ENCODE results near the gene RNF144B.

The RNF144B gene

DNA sequence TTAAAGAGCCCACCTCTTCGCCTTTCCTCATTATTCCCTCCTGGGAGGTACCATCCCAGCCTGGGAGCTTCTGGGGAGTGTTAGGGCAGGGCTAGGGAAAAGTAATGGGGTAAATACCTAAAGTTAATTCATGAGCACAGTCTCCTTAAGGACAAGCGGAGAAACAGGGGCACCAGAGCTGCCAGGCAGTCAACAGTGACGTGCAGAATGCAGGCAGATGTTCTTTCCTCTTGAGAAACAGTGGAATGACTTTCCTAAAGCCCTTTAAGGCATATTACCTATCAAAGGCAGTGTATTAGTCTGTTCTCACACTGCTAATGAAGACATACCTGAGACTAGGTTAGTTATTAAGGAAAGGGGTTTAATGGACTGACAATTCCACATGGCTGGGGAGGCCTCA, 76.3 kb downstream of the RNF144B start:
- no peaks in the 10 kb centered on the region for H3K36me3 ChIP-seq (ENCODE audit: low read depth)
- H3K4me1 ChIP-seq (ENCODE audit: insufficient read depth, poor library complexity, severe bottlenecking), result no peaks in the 10 kb centered on the region
- H3K4me3 ChIP-seq (ENCODE audit: severe bottlenecking), result no peak overlapping the region
- H3K27ac ChIP-seq (ENCODE audit: poor library complexity, severe bottlenecking), result no peak overlapping the region
- no peaks in the 10 kb centered on the region for H3K9me3 ChIP-seq (ENCODE audit: severe bottlenecking)
- no peak for DNase-seq (ENCODE audit: low spot score)
- ATAC-seq (ENCODE audit: low read depth), result no peak
- no peaks in the 10 kb centered on the region for H3K27me3 ChIP-seq (ENCODE audit: insufficient read depth, poor library complexity, severe bottlenecking)
- TF ChIP-seq, protein P1, sequence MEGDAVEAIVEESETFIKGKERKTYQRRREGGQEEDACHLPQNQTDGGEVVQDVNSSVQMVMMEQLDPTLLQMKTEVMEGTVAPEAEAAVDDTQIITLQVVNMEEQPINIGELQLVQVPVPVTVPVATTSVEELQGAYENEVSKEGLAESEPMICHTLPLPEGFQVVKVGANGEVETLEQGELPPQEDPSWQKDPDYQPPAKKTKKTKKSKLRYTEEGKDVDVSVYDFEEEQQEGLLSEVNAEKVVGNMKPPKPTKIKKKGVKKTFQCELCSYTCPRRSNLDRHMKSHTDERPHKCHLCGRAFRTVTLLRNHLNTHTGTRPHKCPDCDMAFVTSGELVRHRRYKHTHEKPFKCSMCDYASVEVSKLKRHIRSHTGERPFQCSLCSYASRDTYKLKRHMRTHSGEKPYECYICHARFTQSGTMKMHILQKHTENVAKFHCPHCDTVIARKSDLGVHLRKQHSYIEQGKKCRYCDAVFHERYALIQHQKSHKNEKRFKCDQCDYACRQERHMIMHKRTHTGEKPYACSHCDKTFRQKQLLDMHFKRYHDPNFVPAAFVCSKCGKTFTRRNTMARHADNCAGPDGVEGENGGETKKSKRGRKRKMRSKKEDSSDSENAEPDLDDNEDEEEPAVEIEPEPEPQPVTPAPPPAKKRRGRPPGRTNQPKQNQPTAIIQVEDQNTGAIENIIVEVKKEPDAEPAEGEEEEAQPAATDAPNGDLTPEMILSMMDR (IDR thresholded peaks at IDR 0.05; ENCODE audit: poor library complexity, severe bottlenecking), result no peak

DNA sequence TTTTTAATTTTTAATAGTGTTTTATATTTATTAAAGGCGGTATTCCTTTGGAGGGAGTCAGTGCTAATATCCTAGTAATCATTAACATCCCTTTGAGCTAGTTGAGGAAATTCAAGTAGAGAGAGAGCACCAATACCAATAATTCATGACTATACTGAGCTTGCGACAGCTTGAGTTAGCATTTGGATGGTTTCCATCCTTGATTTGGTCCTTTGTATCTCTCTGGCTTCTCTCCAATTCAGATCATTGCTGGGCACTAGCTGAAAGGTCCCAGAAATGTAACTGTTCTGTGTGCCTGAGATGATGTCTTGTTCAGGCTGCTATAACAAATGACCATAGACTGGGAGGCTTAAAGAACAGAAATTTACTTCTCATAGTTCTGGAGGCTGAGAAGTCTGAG, 77.0 kb downstream of the RNF144B start:
- Histone ChIP-seq H3K4me1 (ENCODE audit: insufficient read depth, poor library complexity, severe bottlenecking) (no peaks in the 10 kb centered on the region), H3K36me3 (ENCODE audit: low read depth) (no peaks in the 10 kb centered on the region), H3K27ac (ENCODE audit: poor library complexity, severe bottlenecking) (no peak overlapping the region), H3K4me3 (ENCODE audit: severe bottlenecking) (no peak overlapping the region), H3K27me3 (ENCODE audit: insufficient read depth, poor library complexity, severe bottlenecking) (no peaks in the 10 kb centered on the region), H3K9me3 (ENCODE audit: severe bottlenecking) (no peaks in the 10 kb centered on the region)
- TF ChIP-seq, protein P1 (IDR thresholded peaks at IDR 0.05; ENCODE audit: poor library complexity, severe bottlenecking), result no peak
- DNase-seq (ENCODE audit: low spot score) (no peak), ATAC-seq (ENCODE audit: low read depth) (no peak)

GRCh38 chr6:18465410-18466154, 78.4 kb downstream of the RNF144B start:
- Histone ChIP-seq H3K27me3 (ENCODE audit: insufficient read depth, poor library complexity, severe bottlenecking) (no peaks in the 10 kb centered on the region), H3K27ac (ENCODE audit: poor library complexity, severe bottlenecking) (no peak overlapping the region), H3K4me3 (ENCODE audit: severe bottlenecking) (no peak overlapping the region), H3K9me3 (ENCODE audit: severe bottlenecking) (no peaks in the 10 kb centered on the region), H3K4me1 (ENCODE audit: insufficient read depth, poor library complexity, severe bottlenecking) (no peaks in the 10 kb centered on the region), H3K36me3 (ENCODE audit: low read depth) (no peaks in the 10 kb centered on the region)
- DNase-seq (ENCODE audit: low spot score), result no peak
- TF ChIP-seq, protein P1 (IDR thresholded peaks at IDR 0.05; ENCODE audit: poor library complexity, severe bottlenecking), result no peak
- ATAC-seq (ENCODE audit: low read depth), result no peak

DNA sequence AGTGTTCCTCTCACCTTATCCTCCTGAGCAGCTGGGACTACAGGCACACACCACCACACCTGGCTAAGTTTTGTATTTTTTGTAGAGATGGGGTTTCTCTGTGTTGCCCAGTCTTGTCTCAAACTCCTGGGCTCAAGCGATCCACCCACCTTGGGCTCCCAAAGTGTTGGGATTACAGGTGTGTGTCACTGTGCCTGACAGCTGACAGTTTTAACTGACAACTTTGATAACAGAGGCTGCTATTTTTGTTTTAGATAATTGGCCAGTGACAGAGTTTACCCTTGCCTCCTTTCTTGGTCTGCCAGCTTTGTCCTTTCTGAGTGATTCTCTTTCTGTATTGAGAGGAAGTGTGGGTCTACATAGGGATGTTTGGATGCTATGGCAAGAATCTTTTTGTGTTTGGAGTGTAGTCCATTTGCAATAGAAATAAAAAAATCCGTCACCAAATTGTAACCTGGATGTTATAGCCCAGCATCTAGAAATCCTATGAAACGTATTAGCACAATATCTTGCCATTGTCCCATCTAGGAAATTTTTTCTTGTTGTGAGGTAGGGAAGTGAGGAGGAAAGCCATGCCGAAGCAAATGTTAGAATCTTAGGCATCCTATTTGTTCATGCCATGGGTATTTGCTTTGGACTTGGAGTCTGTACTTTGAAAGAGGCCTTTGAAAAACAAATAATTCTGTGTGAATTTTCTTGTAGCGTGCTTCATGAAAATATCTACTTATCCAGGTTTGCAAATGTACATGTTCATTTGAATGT, 80.8 kb downstream of the RNF144B start:
- Histone ChIP-seq H3K9me3 (ENCODE audit: severe bottlenecking) (no peaks in the 10 kb centered on the region), H3K27ac (ENCODE audit: poor library complexity, severe bottlenecking) (no peak overlapping the region), H3K27me3 (ENCODE audit: insufficient read depth, poor library complexity, severe bottlenecking) (no peaks in the 10 kb centered on the region), H3K36me3 (ENCODE audit: low read depth) (no peaks in the 10 kb centered on the region), H3K4me1 (ENCODE audit: insufficient read depth, poor library complexity, severe bottlenecking) (no peaks in the 10 kb centered on the region), H3K4me3 (ENCODE audit: severe bottlenecking) (no peak overlapping the region)
- no peak for DNase-seq (ENCODE audit: low spot score)
- TF ChIP-seq, protein P1 (IDR thresholded peaks at IDR 0.05; ENCODE audit: poor library complexity, severe bottlenecking), result no peak
- no peak for ATAC-seq (ENCODE audit: low read depth)

GRCh38 chr6:18468503-18468843, 81.3 kb downstream of the RNF144B start:
- Histone ChIP-seq H3K27me3 (ENCODE audit: insufficient read depth, poor library complexity, severe bottlenecking) (no peaks in the 10 kb centered on the region), H3K27ac (ENCODE audit: poor library complexity, severe bottlenecking) (no peak overlapping the region)
- ATAC-seq (ENCODE audit: low read depth), result no peak

More at GRCh38 chr6:18468503-18468843, 81.3 kb downstream of the RNF144B start:
- TF ChIP-seq, protein P1 (IDR thresholded peaks at IDR 0.05; ENCODE audit: poor library complexity, severe bottlenecking), result no peak
- Histone ChIP-seq H3K36me3 (ENCODE audit: low read depth) (no peaks in the 10 kb centered on the region), H3K4me1 (ENCODE audit: insufficient read depth, poor library complexity, severe bottlenecking) (no peaks in the 10 kb centered on the region), H3K9me3 (ENCODE audit: severe bottlenecking) (no peaks in the 10 kb centered on the region), H3K4me3 (ENCODE audit: severe bottlenecking) (no peak overlapping the region)
- no peak for DNase-seq (ENCODE audit: low spot score)

Measured in RWPE2 (cell line).